HepG2 (cell line): Measurements from ENCODE around the gene FCER1G. TPM values are rescaled to one million over a fixed set of nuclear protein-coding genes. Genes with fewer than 3 reads are reported as not detected.
A peak's percentile ranks its signal among the peaks of the same experiment; 100 is the strongest.

Source experiments
- ATF7 ChIP-seq, 2 experiments: fragments of 450-650 bp in 1 of 2; sonication (generic) in 1 of 2; formaldehyde crosslinking in 1 of 2; IDR thresholded peaks; 2 replicates each; pipeline versions ENCODE4 v1.4.0 to v1.6.1; 2016 to 2020; ENCODE audit warnings: antibody characterized with exemption in 1 of 2, mild to moderate bottlenecking in 1 of 2, missing genetic modification reagents in 1 of 2
- FLYWCH1 ChIP-seq: sonication (generic); formaldehyde crosslinking; IDR thresholded peaks from 2 replicates; pipeline ENCODE4 v1.8.1; 2023; ENCODE audit warnings: mild to moderate bottlenecking, missing genetic modification reagents
- IRF9 ChIP-seq: sonication (generic); formaldehyde crosslinking; IDR thresholded peaks from 2 replicates; pipeline ENCODE4 v1.8.0; 2022; ENCODE audit warnings: missing genetic modification reagents, mild to moderate bottlenecking, borderline replicate concordance
- MAF1 ChIP-seq: sonication (generic); formaldehyde crosslinking; IDR thresholded peaks from 2 replicates; pipeline ENCODE4 v1.5.0; 2020; ENCODE audit warnings: missing genetic modification reagents, borderline replicate concordance
- POLR2A ChIP-seq, 2 experiments: IDR thresholded peaks; 2 replicates each; pipeline ENCODE4 v1.6.1; 2011; ENCODE audit warnings: low read depth in 2 of 2, low read length in 2 of 2, mild to moderate bottlenecking in 1 of 2, moderate library complexity in 1 of 2; ENCODE audit not compliant: insufficient read depth in 1 of 2
- YY1 ChIP-seq: IDR thresholded peaks from 2 replicates; pipeline ENCODE4 v1.6.1; 2011; ENCODE audit warnings: low read length, low read depth, moderate library complexity, mild to moderate bottlenecking; ENCODE audit not compliant: insufficient read depth, insufficient replicate concordance
- ZBTB8A ChIP-seq: sonication (generic); formaldehyde crosslinking; IDR thresholded peaks from 2 replicates; pipeline ENCODE4 v1.4.0; 2020; ENCODE audit warnings: mild to moderate bottlenecking, low read depth, missing genetic modification reagents, borderline replicate concordance
- ZFYVE20 ChIP-seq: sonication (generic); formaldehyde crosslinking; IDR thresholded peaks from 2 replicates; pipeline ENCODE4 v1.8.0; 2023; ENCODE audit warnings: low read depth, mild to moderate bottlenecking, moderate library complexity, missing genetic modification reagents, borderline replicate concordance
- ZNF484 ChIP-seq: sonication (generic); formaldehyde crosslinking; IDR thresholded peaks from 2 replicates; pipeline ENCODE4 v1.5.1; 2020; ENCODE audit warnings: mild to moderate bottlenecking, low read depth, missing genetic modification reagents, borderline replicate concordance
- ZNF496 ChIP-seq: sonication (generic); formaldehyde crosslinking; IDR thresholded peaks from 2 replicates; pipeline ENCODE4 v1.8.1; 2023; ENCODE audit warnings: mild to moderate bottlenecking, moderate library complexity, missing genetic modification reagents; ENCODE audit not compliant: insufficient replicate concordance
- ZNF564 ChIP-seq: sonication (generic); formaldehyde crosslinking; IDR thresholded peaks from 2 replicates; pipeline ENCODE4 v1.8.1; 2023; ENCODE audit warnings: mild to moderate bottlenecking, missing genetic modification reagents
- polyA plus RNA-seq, 8 experiments: library from polyadenylated mRNA; depleted of rRNA in 3 of 8; stranded (reverse) in 7 of 8; unstranded in 1 of 8; fragments of >200 nt; fragmentation: Illumina TruSeq in 4 of 8; extraction: Trizol in 4 of 8; gene quantifications; 2 replicates each; pipeline versions ENCODE4 v1.2.1 to v1.2.3, GENCODE V29; 2011 to 2016; ENCODE audit warnings: low read depth in 4 of 8, missing spikeins in 1 of 8, mixed read lengths in 1 of 8; ENCODE audit not compliant: insufficient read depth in 1 of 8
- total RNA-seq, 5 experiments: library from RNA; depleted of rRNA; stranded (reverse); fragments of >200 nt; fragmentation: Illumina TruSeq; extraction: Trizol; gene quantifications; 2 replicates each; pipeline ENCODE4 v1.2.3, GENCODE V29; 2016; ENCODE audit warnings: low read depth in 1 of 5
- TF ChIP-seq, protein P1 (sequence below): sonication (generic); formaldehyde crosslinking; IDR thresholded peaks from 2 replicates; pipeline ENCODE4 v1.5.0; 2020; ENCODE audit warnings: missing genetic modification reagents
- TF ChIP-seq, protein P2 (sequence below): sonication (generic); formaldehyde crosslinking; IDR thresholded peaks from 2 replicates; pipeline ENCODE4 v1.8.0; 2022; ENCODE audit warnings: mild to moderate bottlenecking, missing genetic modification reagents, borderline replicate concordance
- TF ChIP-seq, protein P3 (sequence below): sonication (generic); formaldehyde crosslinking; IDR thresholded peaks from 2 replicates; pipeline ENCODE4 v1.4.0; 2020; ENCODE audit warnings: mild to moderate bottlenecking, missing genetic modification reagents
- TF ChIP-seq, protein P4 (sequence below): sonication (generic); formaldehyde crosslinking; IDR thresholded peaks from 2 replicates; pipeline ENCODE4 v1.4.0; 2020; ENCODE audit warnings: low read depth, mild to moderate bottlenecking, missing genetic modification reagents

FCER1G gene
- total and polyA plus RNA-seq, 2 of the 13 experiments (the other 11 are each of a cell fraction or from before 2014, with no cell fraction given), result 1.3 to 6.4 TPM

DNA sequence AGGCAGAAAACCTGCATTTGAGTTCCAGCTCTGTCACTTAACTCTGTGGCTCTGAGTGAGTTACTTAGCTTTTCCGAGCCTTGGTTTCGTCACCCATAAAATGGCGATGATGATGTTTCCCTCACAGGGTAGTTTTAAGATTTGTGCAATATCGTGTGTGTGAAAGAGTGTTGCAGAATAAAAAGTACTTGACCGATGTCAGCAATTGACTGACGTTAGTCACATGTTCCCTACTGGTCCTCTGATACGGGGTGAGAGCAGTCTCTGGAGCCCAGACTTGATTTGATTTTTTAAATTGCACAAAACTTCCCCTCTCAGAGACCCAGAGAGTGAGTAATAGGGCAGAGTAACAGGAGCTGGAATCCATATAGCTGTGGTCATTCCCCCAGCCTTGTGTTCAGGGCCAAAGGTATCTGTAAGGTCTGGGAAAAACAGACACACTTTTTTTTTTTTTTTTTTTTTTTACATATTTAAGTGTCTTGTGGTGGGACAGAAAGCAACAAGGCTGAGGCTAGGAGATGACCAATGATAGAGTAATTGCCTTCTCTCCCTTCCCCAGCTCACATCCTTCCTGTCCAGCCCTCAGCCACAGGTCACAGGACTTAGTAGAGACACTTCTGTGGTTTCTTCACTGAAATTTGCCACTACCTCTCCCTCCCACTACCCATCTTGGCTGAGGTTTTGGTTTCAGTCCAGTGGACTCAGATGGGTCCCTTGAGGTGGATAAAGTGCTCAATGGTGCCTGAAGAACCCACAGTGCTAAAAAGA is 2.0 kb downstream of the FCER1G start (continued):
- TF ChIP-seq MAF1 (CRISPR knock-in tag) (no peak), YY1 (no peak), ZBTB8A (CRISPR knock-in tag) (no peak), ZFYVE20 (CRISPR knock-in tag) (no peak), ATF7 (IDR thresholded peaks at IDR 0.05) (no peak), ATF7 (CRISPR knock-in tag; IDR thresholded peaks at IDR 0.05) (no peak), IRF9 (CRISPR knock-in tag) (no peak), ZNF484 (CRISPR knock-in tag) (no peak), ZNF564 (CRISPR knock-in tag) (no peak), ZNF496 (CRISPR knock-in tag) (no peak), POLR2A (IDR thresholded peaks at IDR 0.05; ENCODE audit: insufficient read depth in 1 of 2, low read depth in 2 of 2, low read length in 2 of 2) (peak in 1 of 2 experiments; percentile 14; a peak in 2 of 4 replicates), FLYWCH1 (CRISPR knock-in tag) (no peak)
- TF ChIP-seq, protein P1, sequence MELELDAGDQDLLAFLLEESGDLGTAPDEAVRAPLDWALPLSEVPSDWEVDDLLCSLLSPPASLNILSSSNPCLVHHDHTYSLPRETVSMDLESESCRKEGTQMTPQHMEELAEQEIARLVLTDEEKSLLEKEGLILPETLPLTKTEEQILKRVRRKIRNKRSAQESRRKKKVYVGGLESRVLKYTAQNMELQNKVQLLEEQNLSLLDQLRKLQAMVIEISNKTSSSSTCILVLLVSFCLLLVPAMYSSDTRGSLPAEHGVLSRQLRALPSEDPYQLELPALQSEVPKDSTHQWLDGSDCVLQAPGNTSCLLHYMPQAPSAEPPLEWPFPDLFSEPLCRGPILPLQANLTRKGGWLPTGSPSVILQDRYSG (CRISPR knock-in tag), result no peak
- TF ChIP-seq, protein P2, sequence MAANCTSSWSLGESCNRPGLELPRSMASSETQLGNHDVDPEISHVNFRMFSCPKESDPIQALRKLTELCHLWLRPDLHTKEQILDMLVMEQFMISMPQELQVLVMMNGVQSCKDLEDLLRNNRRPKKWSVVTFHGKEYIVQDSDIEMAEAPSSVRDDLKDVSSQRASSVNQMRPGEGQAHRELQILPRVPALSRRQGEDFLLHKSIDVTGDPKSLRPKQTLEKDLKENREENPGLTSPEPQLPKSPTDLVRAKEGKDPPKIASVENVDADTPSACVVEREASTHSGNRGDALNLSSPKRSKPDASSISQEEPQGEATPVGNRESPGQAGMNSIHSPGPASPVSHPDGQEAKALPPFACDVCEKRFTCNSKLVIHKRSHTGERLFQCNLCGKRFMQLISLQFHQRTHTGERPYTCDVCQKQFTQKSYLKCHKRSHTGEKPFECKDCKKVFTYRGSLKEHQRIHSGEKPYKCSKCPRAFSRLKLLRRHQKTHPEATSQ (CRISPR knock-in tag), result no peak
- TF ChIP-seq, protein P3, sequence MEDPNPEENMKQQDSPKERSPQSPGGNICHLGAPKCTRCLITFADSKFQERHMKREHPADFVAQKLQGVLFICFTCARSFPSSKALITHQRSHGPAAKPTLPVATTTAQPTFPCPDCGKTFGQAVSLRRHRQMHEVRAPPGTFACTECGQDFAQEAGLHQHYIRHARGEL (CRISPR knock-in tag), result no peak
- TF ChIP-seq, protein P4, sequence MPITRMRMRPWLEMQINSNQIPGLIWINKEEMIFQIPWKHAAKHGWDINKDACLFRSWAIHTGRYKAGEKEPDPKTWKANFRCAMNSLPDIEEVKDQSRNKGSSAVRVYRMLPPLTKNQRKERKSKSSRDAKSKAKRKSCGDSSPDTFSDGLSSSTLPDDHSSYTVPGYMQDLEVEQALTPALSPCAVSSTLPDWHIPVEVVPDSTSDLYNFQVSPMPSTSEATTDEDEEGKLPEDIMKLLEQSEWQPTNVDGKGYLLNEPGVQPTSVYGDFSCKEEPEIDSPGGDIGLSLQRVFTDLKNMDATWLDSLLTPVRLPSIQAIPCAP (CRISPR knock-in tag), result no peak
